ENCODE data around the gene ZNF74. TPM values are rescaled to one million over a fixed set of nuclear protein-coding genes. Genes with fewer than 3 reads are reported as not detected.

Gene ZNF74
- total RNA-seq, 4 donors from 2014 or later: 9.6 to 20.0 (median 15.0) TPM

DNA sequence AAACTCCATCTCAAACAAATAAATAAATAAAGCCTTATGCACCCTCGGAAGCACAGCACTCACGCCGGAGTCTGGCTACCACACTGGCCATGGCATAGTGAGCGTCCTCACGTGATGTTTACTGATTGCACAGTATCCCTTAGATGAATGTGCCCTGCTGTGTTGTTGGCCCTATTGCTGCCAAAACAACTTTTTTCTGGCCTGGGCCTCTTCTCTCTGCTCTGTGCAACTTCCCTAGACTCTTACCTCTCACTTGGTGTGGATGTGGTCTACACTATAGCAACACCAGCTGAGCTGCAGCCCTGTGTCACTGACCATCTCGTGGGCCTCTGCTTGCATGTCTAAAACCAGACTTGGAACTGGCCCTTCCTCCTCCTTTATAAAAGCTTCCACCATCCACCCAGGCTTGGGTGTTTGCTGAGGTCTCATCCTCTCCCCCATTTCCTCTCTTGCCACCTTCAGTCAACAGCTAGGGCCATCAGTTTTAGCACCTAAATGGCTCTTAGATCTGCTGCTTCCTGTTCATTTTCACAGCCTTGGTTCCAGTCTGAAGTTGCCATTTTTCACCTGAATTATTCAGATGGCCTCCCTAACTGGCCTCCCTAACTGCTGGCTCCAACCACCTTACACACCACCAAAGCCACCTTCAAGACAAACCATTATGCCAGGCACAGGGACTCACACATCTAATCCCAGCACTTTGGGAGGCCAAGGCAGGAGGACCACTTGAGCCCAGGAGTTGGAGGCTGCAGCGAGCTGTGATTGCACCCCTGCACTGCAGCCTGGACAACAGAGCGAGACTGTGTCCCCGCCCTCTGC lies 9.2 kb downstream of the ZNF74 start:
- peaks cover 21 to 75% (median 56%) of the 10 kb centered on the region in 4 donors for H3K36me3 ChIP-seq
- no peaks in the 10 kb centered on the region for H3K4me1 ChIP-seq
- intact Hi-C loops (cut with DNase I): no loop called here
- no peaks in the 10 kb centered on the region for H3K9me3 ChIP-seq
- no peaks in the 10 kb centered on the region for H3K27me3 ChIP-seq
- no peak overlapping the region for H3K27ac ChIP-seq (replicated peaks in 1 of 4)
- no peak overlapping the region for H3K4me3 ChIP-seq
- 96% methylated on average over 8 of the region's 9 CpGs for WGBS
- TF ChIP-seq EP300 (IDR thresholded peaks at IDR 0.05): no peak
- no peak for DNase-seq (ENCODE audit: extremely low spot score)

DNA sequence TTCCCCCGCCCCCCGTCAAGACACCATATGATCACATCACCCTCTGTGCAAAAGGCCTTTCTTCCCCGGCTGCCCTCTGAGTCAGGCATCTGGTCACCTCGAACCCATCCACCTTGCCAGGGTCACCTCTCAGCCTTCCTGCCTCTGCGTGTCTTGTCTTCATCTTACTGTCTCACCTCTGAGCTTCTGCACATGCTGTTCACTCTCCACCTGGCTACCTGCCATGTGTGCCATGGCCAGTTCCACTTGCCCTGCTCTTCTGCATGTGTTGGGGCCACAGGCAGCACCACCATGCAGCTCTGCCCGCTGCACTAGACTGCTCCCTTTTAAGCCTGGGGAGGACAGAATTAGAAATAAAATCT lies 9.8 kb downstream of the ZNF74 start:
- Histone ChIP-seq H3K36me3 (peaks cover 21 to 76% (median 56%) of the 10 kb centered on the region in 4 donors), H3K4me1 (no peaks in the 10 kb centered on the region), H3K4me3 (no peak overlapping the region), H3K27ac (replicated peaks in 1 of 4) (no peak overlapping the region), H3K27me3 (no peaks in the 10 kb centered on the region), H3K9me3 (no peaks in the 10 kb centered on the region)
- WGBS: 94% methylated on average over 6 of the region's 6 CpGs
- no peak for DNase-seq (ENCODE audit: extremely low spot score)
- TF ChIP-seq POLR2AphosphoS5 (IDR thresholded peaks at IDR 0.05) (no peak), EP300 (IDR thresholded peaks at IDR 0.05) (no peak), POLR2A (IDR thresholded peaks at IDR 0.05; ENCODE audit: low read depth) (no peak)
- TF ChIP-seq, protein P1, sequence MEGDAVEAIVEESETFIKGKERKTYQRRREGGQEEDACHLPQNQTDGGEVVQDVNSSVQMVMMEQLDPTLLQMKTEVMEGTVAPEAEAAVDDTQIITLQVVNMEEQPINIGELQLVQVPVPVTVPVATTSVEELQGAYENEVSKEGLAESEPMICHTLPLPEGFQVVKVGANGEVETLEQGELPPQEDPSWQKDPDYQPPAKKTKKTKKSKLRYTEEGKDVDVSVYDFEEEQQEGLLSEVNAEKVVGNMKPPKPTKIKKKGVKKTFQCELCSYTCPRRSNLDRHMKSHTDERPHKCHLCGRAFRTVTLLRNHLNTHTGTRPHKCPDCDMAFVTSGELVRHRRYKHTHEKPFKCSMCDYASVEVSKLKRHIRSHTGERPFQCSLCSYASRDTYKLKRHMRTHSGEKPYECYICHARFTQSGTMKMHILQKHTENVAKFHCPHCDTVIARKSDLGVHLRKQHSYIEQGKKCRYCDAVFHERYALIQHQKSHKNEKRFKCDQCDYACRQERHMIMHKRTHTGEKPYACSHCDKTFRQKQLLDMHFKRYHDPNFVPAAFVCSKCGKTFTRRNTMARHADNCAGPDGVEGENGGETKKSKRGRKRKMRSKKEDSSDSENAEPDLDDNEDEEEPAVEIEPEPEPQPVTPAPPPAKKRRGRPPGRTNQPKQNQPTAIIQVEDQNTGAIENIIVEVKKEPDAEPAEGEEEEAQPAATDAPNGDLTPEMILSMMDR (IDR thresholded peaks at IDR 0.05): no peak
- intact Hi-C loops (cut with DNase I): no loop called here

DNA sequence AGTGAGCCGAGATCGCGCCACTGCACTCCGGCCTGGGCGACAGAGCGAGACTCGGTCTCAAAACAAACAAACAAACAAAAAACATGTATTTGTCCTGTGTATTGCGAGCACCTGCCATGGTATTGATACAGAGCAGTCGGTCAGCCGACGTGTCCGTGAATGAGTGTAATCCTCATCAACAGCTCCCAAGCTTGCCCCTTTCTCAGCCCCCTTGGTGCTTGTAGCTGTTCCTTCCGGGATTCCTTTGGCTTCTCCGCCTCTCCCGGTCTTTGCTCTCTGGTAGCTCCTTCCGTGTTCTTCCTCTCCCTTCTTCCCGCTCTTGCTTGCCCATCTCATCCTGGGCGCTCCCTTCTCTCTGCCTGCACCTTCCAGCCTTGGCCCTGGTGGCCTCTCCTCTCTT lies 10.9 kb downstream of the ZNF74 start:
- no peaks in the 10 kb centered on the region for H3K27me3 ChIP-seq
- H3K27ac ChIP-seq (replicated peaks in 1 of 4): no peak overlapping the region
- intact Hi-C loops (cut with DNase I): no loop called here
- 90% methylated on average over 18 of the region's 18 CpGs for WGBS
- no peaks in the 10 kb centered on the region for H3K4me1 ChIP-seq
- TF ChIP-seq POLR2AphosphoS5 (IDR thresholded peaks at IDR 0.05) (no peak), POLR2A (IDR thresholded peaks at IDR 0.05; ENCODE audit: low read depth) (no peak), EP300 (IDR thresholded peaks at IDR 0.05) (no peak)
- TF ChIP-seq, protein P1 (IDR thresholded peaks at IDR 0.05): no peak
- DNase-seq (ENCODE audit: extremely low spot score): no peak
- H3K9me3 ChIP-seq: no peaks in the 10 kb centered on the region
- H3K4me3 ChIP-seq: no peak overlapping the region
- H3K36me3 ChIP-seq: peaks cover 21 to 76% (median 56%) of the 10 kb centered on the region in 4 donors

DNA sequence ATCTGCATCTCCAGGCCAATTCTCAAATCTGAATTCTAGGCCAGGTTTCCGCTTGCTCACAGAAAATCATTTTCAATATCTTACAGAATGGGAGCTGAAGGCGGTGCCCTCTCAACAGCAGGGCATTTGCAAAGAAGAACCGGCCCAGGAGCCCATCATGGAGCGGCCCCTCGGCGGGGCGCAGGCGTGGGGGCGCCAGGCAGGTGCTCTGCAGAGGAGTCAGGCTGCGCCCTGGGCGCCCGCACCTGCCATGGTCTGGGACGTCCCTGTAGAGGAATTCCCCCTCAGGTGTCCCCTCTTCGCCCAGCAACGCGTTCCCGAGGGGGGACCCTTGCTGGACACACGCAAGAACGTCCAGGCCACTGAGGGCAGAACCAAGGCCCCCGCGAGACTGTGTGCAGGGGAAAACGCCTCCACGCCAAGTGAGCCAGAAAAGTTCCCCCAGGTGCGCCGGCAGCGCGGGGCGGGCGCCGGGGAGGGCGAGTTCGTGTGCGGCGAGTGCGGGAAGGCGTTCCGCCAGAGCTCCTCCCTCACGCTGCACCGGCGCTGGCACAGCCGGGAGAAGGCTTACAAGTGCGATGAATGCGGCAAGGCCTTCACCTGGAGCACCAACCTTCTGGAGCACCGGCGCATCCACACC lies 11.5 kb downstream of the ZNF74 start:
- no peak for DNase-seq (ENCODE audit: extremely low spot score)
- TF ChIP-seq EP300 (IDR thresholded peaks at IDR 0.05) (no peak), POLR2A (IDR thresholded peaks at IDR 0.05; ENCODE audit: low read depth) (no peak), POLR2AphosphoS5 (IDR thresholded peaks at IDR 0.05) (no peak)
- TF ChIP-seq, protein P1 (IDR thresholded peaks at IDR 0.05): no peak
- Histone ChIP-seq H3K27me3 (no peaks in the 10 kb centered on the region), H3K27ac (replicated peaks in 1 of 4) (no peak overlapping the region), H3K36me3 (peaks cover 21 to 76% (median 55%) of the 10 kb centered on the region in 4 donors), H3K4me1 (no peaks in the 10 kb centered on the region), H3K9me3 (no peaks in the 10 kb centered on the region), H3K4me3 (no peak overlapping the region)
- WGBS: 96% methylated on average over 36 of the region's 45 CpGs
- intact Hi-C loops (cut with DNase I): no loop called here

DNA sequence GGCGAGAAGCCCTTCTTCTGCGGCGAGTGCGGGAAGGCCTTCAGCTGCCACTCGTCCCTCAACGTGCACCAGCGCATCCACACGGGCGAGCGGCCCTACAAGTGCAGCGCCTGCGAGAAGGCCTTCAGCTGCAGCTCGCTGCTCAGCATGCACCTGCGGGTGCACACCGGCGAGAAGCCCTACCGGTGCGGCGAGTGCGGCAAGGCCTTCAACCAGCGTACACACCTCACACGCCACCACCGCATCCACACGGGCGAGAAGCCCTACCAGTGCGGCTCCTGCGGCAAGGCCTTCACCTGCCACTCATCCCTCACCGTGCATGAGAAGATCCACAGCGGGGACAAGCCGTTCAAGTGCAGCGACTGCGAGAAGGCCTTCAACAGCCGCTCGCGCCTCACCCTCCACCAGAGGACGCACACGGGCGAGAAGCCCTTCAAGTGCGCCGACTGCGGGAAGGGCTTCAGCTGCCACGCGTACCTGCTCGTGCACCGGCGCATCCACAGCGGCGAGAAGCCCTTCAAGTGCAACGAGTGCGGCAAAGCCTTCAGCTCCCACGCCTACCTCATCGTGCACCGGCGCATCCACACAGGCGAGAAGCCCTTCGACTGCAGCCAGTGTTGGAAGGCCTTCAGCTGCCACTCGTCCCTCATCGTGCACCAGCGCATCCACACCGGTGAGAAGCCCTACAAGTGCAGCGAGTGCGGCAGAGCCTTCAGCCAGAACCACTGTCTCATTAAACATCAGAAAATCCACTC lies 12.2 kb downstream of the ZNF74 start:
- DNase-seq (ENCODE audit: extremely low spot score): no peak
- TF ChIP-seq, protein P1 (IDR thresholded peaks at IDR 0.05): no peak
- TF ChIP-seq POLR2AphosphoS5 (IDR thresholded peaks at IDR 0.05) (no peak), EP300 (IDR thresholded peaks at IDR 0.05) (no peak), POLR2A (IDR thresholded peaks at IDR 0.05; ENCODE audit: low read depth) (no peak)
- Histone ChIP-seq H3K27me3 (no peaks in the 10 kb centered on the region), H3K4me1 (no peaks in the 10 kb centered on the region), H3K27ac (replicated peaks in 1 of 4) (no peak overlapping the region), H3K9me3 (no peaks in the 10 kb centered on the region), H3K4me3 (no peak overlapping the region), H3K36me3 (peaks cover 21 to 69% (median 48%) of the 10 kb centered on the region in 4 donors)
- WGBS: 94% methylated on average over 55 of the region's 62 CpGs
- intact Hi-C loops (cut with DNase I): no loop called here
